Stimulated activated CD4-positive, alpha-beta T cell treated with anti-CD3 and anti-CD28 coated beads, Interleukin-4, amount 100 ng/mL, for 48 hours (primary cell): ENCODE data around the gene PSMC3.

Source experiments
- DNase-seq, 2 donors: peaks; one replicate each; pipeline ENCODE4 v3.0.0-alpha.2; 2020; ENCODE audit warnings: low read depth in 2 of 2

The PSMC3 gene

GRCh38 chr11:47376525-47377371 is 49.5 kb downstream of the PSMC3 start:
- no peak for DNase-seq

DNA sequence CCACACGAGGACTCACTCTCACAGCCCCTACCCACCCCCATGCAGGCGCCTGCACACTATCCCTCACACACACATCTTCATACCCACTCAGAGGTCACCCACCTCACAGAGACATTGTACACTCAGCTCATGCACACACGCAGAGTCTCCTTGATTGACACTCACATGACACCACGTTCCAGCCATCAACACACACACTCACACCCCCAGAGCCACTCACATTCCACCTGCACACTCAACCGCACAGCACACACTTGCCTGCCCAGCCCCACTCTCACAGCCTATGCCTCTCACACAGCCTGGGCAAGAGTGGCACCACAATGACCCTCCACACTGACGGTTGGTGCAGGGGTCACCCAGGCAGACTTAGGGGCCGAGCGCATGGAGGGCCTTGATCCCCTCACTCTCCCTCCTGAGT is 50.1 kb downstream of the PSMC3 start:
- no peak for DNase-seq

GRCh38 chr11:47375546-47376085 is 50.6 kb downstream of the PSMC3 start:
- DNase-seq: no peak

- no peak for DNase-seq
Measured at GRCh38 chr11:47375020-47375419, 51.2 kb downstream of the PSMC3 start.

DNA sequence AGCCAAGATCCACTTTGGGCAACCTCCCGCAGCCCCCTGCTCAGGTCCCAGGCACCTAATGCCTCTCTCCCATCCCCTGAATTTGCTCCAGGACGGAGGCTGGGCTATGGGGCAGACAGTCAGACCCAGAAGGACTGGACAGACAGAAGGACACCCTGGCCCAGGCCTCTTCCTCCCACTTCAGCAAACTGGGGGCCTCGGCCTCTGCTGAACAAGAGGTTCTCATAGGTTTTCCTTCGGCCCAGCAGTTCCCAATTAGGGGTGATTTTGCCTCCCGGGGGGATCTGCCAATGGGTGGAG is 51.6 kb downstream of the PSMC3 start:
- no peak for DNase-seq

DNA sequence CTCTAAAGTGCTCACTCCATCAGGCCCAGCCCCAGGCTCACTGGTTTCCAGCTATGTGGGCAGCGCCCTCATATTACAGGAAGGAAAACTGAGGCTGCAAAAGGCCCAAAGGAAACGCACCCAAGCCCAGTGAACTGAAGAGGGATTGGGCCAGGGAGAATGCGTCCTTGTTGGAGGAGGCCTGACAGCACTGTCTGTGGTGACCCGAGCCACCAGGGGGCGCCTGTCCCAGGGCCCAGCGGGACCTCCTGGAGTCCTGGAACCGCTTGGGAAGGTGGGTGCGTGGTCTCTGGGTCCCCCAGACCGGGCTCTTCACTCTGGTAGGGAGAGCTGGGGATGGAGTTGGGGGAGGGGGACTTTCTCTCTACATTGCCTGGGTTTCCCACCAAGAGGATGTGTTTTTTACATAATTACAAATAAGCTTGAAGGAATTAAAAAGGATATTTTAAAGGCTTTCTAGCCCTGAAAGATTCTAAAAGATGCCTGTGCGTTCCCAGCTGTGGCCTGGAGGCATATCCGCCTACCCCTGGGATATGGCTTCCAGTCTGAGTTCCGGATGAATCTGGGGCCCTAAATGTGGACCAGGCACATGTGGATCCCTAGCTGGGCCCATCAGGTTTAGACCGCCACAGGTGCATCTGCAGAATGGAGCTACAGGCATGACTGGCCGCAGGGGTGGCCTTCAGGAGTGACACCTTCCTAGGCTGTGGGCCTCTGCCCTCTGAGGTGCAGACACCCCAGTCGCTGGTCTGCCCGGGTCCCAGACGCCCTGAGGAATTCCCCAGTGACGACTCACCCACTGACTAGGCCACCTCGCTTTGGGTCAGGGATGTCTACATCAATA is 52.1 kb downstream of the PSMC3 start:
- peak; percentile 84 to 87 for DNase-seq

GRCh38 chr11:47372422-47372821 is 53.8 kb downstream of the PSMC3 start:
- DNase-seq: no peak

- no peak for DNase-seq
Measured at GRCh38 chr11:47369676-47370075, 56.6 kb downstream of the PSMC3 start.
